Measurements from ENCODE around the gene GPRC5C. TPM values are rescaled to one million over a fixed set of nuclear protein-coding genes. Genes with fewer than 3 reads are reported as not detected.

Gene GPRC5C
- total and polyA plus RNA-seq, 4 donors, result 34.2 to 195 (median 119) TPM

- TF ChIP-seq, protein P1, sequence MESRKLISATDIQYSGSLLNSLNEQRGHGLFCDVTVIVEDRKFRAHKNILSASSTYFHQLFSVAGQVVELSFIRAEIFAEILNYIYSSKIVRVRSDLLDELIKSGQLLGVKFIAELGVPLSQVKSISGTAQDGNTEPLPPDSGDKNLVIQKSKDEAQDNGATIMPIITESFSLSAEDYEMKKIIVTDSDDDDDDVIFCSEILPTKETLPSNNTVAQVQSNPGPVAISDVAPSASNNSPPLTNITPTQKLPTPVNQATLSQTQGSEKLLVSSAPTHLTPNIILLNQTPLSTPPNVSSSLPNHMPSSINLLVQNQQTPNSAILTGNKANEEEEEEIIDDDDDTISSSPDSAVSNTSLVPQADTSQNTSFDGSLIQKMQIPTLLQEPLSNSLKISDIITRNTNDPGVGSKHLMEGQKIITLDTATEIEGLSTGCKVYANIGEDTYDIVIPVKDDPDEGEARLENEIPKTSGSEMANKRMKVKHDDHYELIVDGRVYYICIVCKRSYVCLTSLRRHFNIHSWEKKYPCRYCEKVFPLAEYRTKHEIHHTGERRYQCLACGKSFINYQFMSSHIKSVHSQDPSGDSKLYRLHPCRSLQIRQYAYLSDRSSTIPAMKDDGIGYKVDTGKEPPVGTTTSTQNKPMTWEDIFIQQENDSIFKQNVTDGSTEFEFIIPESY (IDR thresholded peaks at IDR 0.05), result no peak
- TF ChIP-seq YY1 (IDR thresholded peaks at IDR 0.05) (no peak), HNF4G (IDR thresholded peaks at IDR 0.05) (no peak), NR2F2 (IDR thresholded peaks at IDR 0.05) (no peak), TAF1 (conservative IDR thresholded peaks at IDR 0.05) (no peak), FOXA1 (IDR thresholded peaks at IDR 0.05) (no peak), RXRA (IDR thresholded peaks at IDR 0.05) (no peak)
Observed at GRCh38 chr17:74390680-74391653, 40.9 kb upstream of the GPRC5C start (continued).

GRCh38 chr17:74391771-74392170, 40.1 kb upstream of the GPRC5C start:
- H3K4me3 ChIP-seq (ENCODE audit: low read depth in 1 of 3, low read length in 3 of 3), result no peak overlapping the region
- no peaks in the 10 kb centered on the region for H3K27me3 ChIP-seq (ENCODE audit: control insufficient read depth in 4 of 4, insufficient read depth in 4 of 4, low read length in 3 of 4)
- no peaks in the 10 kb centered on the region for H3K4me1 ChIP-seq (ENCODE audit: control insufficient read depth in 4 of 4, insufficient read depth in 4 of 4, low read length in 3 of 4)
- WGBS, result 78% methylated on average over 5 of the region's 5 CpGs
- no peaks in the 10 kb centered on the region for H3K9me3 ChIP-seq (ENCODE audit: control insufficient read depth in 4 of 4, low read length in 3 of 4)
- H3K36me3 ChIP-seq (ENCODE audit: control insufficient read depth in 4 of 4, insufficient read depth in 3 of 4, low read depth in 1 of 4, low read length in 3 of 4), result no peaks in the 10 kb centered on the region
- DNase-seq (ENCODE audit: low spot score), result no peak
- H3K27ac ChIP-seq (ENCODE audit: low read depth in 1 of 2, low read length in 2 of 2), result no peak overlapping the region
- TF ChIP-seq RAD21 (IDR thresholded peaks at IDR 0.05), result no peak
- no peak for TF ChIP-seq YY1 (IDR thresholded peaks at IDR 0.05)
- no peak overlapping the region for H3K9ac ChIP-seq (ENCODE audit: low read depth in 1 of 2, low read length in 2 of 2)

DNA sequence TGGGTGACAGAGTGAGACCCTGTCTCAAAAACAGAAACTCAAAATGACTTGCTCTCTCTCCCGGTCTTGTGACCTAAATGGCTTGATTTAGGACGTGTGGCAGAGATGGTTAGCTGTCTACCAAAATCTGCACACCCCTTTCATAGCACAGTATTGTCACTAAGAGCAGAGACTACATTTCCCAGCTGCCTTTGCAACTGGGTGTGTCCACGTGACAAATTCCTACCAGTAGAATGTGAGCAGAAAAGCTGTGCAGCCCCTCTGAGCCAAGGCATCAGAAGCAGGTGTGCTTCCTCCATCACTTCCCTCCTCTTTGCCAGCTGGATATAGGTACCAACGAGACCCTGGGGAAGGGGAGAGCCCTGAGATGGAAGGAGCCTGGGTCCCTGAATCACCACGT, 39.0 kb upstream of the GPRC5C start:
- 77% methylated on average over 5 of the region's 5 CpGs for WGBS
- H3K9ac ChIP-seq (ENCODE audit: low read depth in 1 of 2, low read length in 2 of 2), result no peak overlapping the region
- no peaks in the 10 kb centered on the region for H3K4me1 ChIP-seq (ENCODE audit: control insufficient read depth in 4 of 4, insufficient read depth in 4 of 4, low read length in 3 of 4)
- no peaks in the 10 kb centered on the region for H3K9me3 ChIP-seq (ENCODE audit: control insufficient read depth in 4 of 4, low read length in 3 of 4)
- TF ChIP-seq TAF1 (conservative IDR thresholded peaks at IDR 0.05) (no peak), YY1 (IDR thresholded peaks at IDR 0.05) (no peak), RAD21 (IDR thresholded peaks at IDR 0.05) (no peak), FOXA2 (IDR thresholded peaks at IDR 0.05) (no peak), HNF4A (conservative IDR thresholded peaks at IDR 0.05) (no peak), HNF4G (IDR thresholded peaks at IDR 0.05) (no peak), GABPA (IDR thresholded peaks at IDR 0.05 in 1 of 2, conservative IDR thresholded peaks at IDR 0.05 in 1 of 2) (no peak)
- DNase-seq (ENCODE audit: low spot score), result no peak
- H3K4me3 ChIP-seq (ENCODE audit: low read depth in 1 of 3, low read length in 3 of 3), result no peak overlapping the region
- no peaks in the 10 kb centered on the region for H3K36me3 ChIP-seq (ENCODE audit: control insufficient read depth in 4 of 4, insufficient read depth in 3 of 4, low read depth in 1 of 4, low read length in 3 of 4)
- H3K27me3 ChIP-seq (ENCODE audit: control insufficient read depth in 4 of 4, insufficient read depth in 4 of 4, low read length in 3 of 4), result no peaks in the 10 kb centered on the region
- H3K27ac ChIP-seq (ENCODE audit: low read depth in 1 of 2, low read length in 2 of 2), result no peak overlapping the region

DNA sequence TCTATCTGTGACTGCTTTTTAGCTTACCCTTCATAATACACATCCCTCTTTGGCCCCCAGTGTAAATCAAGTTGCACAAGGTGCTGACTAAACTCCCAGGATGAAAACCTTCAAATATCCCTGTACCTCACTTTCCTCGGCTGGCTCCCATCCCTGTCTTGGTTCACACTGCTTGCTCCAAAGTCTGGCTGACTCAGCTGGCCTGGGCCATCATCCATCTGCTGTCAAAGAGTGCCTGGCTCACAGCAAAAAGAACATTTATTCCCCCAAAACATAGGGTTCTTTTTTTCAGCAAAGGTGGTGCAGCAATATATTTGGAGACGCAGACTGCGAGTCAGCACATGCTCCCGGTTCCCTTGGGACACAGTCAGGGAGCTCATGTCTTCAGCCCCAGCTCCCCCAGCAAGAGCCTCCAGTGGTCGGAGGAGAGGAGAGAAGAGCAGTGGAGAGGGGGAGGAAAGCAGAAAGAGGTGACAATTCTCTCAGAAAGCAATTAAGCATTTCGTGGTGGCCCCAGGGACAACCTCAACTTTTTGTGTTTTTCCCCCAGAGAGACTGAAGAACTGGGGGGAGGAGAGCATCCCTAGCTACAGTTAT, 38.4 kb upstream of the GPRC5C start:
- DNase-seq (ENCODE audit: low spot score), result no peak
- no peak for TF ChIP-seq SP1 (IDR thresholded peaks at IDR 0.05)
- no peak for TF ChIP-seq HNF4G (IDR thresholded peaks at IDR 0.05)
- no peak for TF ChIP-seq REST (IDR thresholded peaks at IDR 0.05)
- TF ChIP-seq FOXA2 (IDR thresholded peaks at IDR 0.05), result no peak
- no peak for TF ChIP-seq TAF1 (conservative IDR thresholded peaks at IDR 0.05)
- TF ChIP-seq, protein P1 (IDR thresholded peaks at IDR 0.05), result no peak
- no peak for TF ChIP-seq FOXA1 (IDR thresholded peaks at IDR 0.05)
- TF ChIP-seq ATF3 (IDR thresholded peaks at IDR 0.05), result no peak
- no peak for TF ChIP-seq RAD21 (IDR thresholded peaks at IDR 0.05)
- no peak for TF ChIP-seq JUND (IDR thresholded peaks at IDR 0.05)
- TF ChIP-seq EGR1 (IDR thresholded peaks at IDR 0.05; ENCODE audit: low read depth in 2 of 2), result no peak
- TF ChIP-seq RXRA (IDR thresholded peaks at IDR 0.05), result no peak
- TF ChIP-seq HNF4A (conservative IDR thresholded peaks at IDR 0.05), result no peak
- no peak for TF ChIP-seq NR2F2 (IDR thresholded peaks at IDR 0.05)

More for the DNA sequence above, 38.4 kb upstream of the GPRC5C start:
- Histone ChIP-seq H3K36me3 (ENCODE audit: control insufficient read depth in 4 of 4, insufficient read depth in 3 of 4, low read depth in 1 of 4, low read length in 3 of 4) (no peaks in the 10 kb centered on the region), H3K9ac (ENCODE audit: low read depth in 1 of 2, low read length in 2 of 2) (no peak overlapping the region), H3K27me3 (ENCODE audit: control insufficient read depth in 4 of 4, insufficient read depth in 4 of 4, low read length in 3 of 4) (no peaks in the 10 kb centered on the region), H3K4me3 (ENCODE audit: low read depth in 1 of 3, low read length in 3 of 3) (no peak overlapping the region), H3K9me3 (ENCODE audit: control insufficient read depth in 4 of 4, low read length in 3 of 4) (no peaks in the 10 kb centered on the region), H3K27ac (ENCODE audit: low read depth in 1 of 2, low read length in 2 of 2) (no peak overlapping the region), H3K4me1 (ENCODE audit: control insufficient read depth in 4 of 4, insufficient read depth in 4 of 4, low read length in 3 of 4) (no peaks in the 10 kb centered on the region)
- WGBS, result 90% methylated on average over 6 of the region's 6 CpGs

All from liver (tissue), 9 donors.